HepG2 (cell line): ENCODE data around the gene PNKD. TPM values are rescaled to one million over a fixed set of nuclear protein-coding genes. Genes with fewer than 3 reads are reported as not detected.
A peak's percentile ranks its signal among the peaks of the same experiment; 100 is the strongest.

Source experiments
- CAMTA2 ChIP-seq: sonication (generic); formaldehyde crosslinking; IDR thresholded peaks from 2 replicates; pipeline ENCODE4 v1.4.0; 2020; ENCODE audit warnings: mild to moderate bottlenecking, missing genetic modification reagents, borderline replicate concordance
- CHD2 ChIP-seq: IDR thresholded peaks from 2 replicates; pipeline ENCODE4 v1.6.1; 2011; ENCODE audit warnings: low read depth, low read length, improper control_type of control experiment
- E2F5 ChIP-seq: sonication (generic); formaldehyde crosslinking; conservative IDR thresholded peaks from 2 replicates; pipeline ENCODE4 v1.4.0; 2020; ENCODE audit warnings: missing genetic modification reagents
- GATAD2A ChIP-seq: IDR thresholded peaks from 2 replicates; pipeline ENCODE4 v1.6.1; 2016
- HDAC6 ChIP-seq: fragments of 200-600 bp; sonication (generic); IDR thresholded peaks from 2 replicates; pipeline ENCODE4 v1.7.0; 2017; ENCODE audit warnings: mild to moderate bottlenecking, antibody characterized with exemption, low read length, low read depth
- MTA1 ChIP-seq: sonication (generic); formaldehyde crosslinking; IDR thresholded peaks from 2 replicates; pipeline ENCODE4 v1.4.0; 2020; ENCODE audit warnings: missing genetic modification reagents, mild to moderate bottlenecking, borderline replicate concordance
- SMAD3 ChIP-seq: sonication (generic); formaldehyde crosslinking; IDR thresholded peaks from 2 replicates; pipeline ENCODE4 v1.4.0; 2020; ENCODE audit warnings: missing genetic modification reagents
- XRCC5 ChIP-seq: fragments of 200-400 bp; formaldehyde crosslinking; optimal IDR thresholded peaks from 2 replicates; pipeline ENCODE3; 2017; ENCODE audit warnings: mild to moderate bottlenecking, low read length
- ZFYVE20 ChIP-seq: sonication (generic); formaldehyde crosslinking; IDR thresholded peaks from 2 replicates; pipeline ENCODE4 v1.8.0; 2023; ENCODE audit warnings: low read depth, mild to moderate bottlenecking, moderate library complexity, missing genetic modification reagents, borderline replicate concordance
- ZHX1 ChIP-seq: sonication (generic); formaldehyde crosslinking; IDR thresholded peaks from 2 replicates; pipeline ENCODE4 v1.8.1; 2022; ENCODE audit warnings: low read depth, mild to moderate bottlenecking, missing genetic modification reagents
- ZNF275 ChIP-seq: sonication (generic); formaldehyde crosslinking; IDR thresholded peaks from 2 replicates; pipeline ENCODE4 v1.8.0; 2022; ENCODE audit warnings: missing genetic modification reagents, mild to moderate bottlenecking, inconsistent platforms, borderline replicate concordance
- ZNF337 ChIP-seq: sonication (generic); formaldehyde crosslinking; IDR thresholded peaks from 2 replicates; pipeline ENCODE4 v1.5.1; 2020; ENCODE audit warnings: missing genetic modification reagents, low read depth, mild to moderate bottlenecking, borderline replicate concordance
- ZNF354B ChIP-seq: sonication (generic); formaldehyde crosslinking; IDR thresholded peaks from 2 replicates; pipeline ENCODE4 v1.8.0; 2022; ENCODE audit warnings: mild to moderate bottlenecking, missing genetic modification reagents
- ZNF597 ChIP-seq: sonication (generic); formaldehyde crosslinking; IDR thresholded peaks from 2 replicates; pipeline ENCODE4 v1.5.0; 2020; ENCODE audit warnings: missing genetic modification reagents
- ZNF770 ChIP-seq: sonication (generic); formaldehyde crosslinking; IDR thresholded peaks from 2 replicates; pipeline ENCODE4 v1.5.0; 2020; ENCODE audit warnings: mild to moderate bottlenecking, missing genetic modification reagents
- ZNF784 ChIP-seq: sonication (generic); formaldehyde crosslinking; IDR thresholded peaks from 2 replicates; pipeline ENCODE4 v1.5.1; 2020; ENCODE audit warnings: missing genetic modification reagents, mild to moderate bottlenecking, borderline replicate concordance
- ZSCAN22 ChIP-seq: sonication (generic); formaldehyde crosslinking; IDR thresholded peaks from 2 replicates; pipeline ENCODE4 v1.4.0; 2020; ENCODE audit warnings: mild to moderate bottlenecking, missing genetic modification reagents
- polyA plus RNA-seq, 8 experiments: library from polyadenylated mRNA; depleted of rRNA in 3 of 8; stranded (reverse) in 7 of 8; unstranded in 1 of 8; fragments of >200 nt; fragmentation: Illumina TruSeq in 4 of 8; extraction: Trizol in 4 of 8; gene quantifications; 2 replicates each; pipeline versions ENCODE4 v1.2.1 to v1.2.3, GENCODE V29; 2011 to 2016; ENCODE audit warnings: low read depth in 4 of 8, missing spikeins in 1 of 8, mixed read lengths in 1 of 8; ENCODE audit not compliant: insufficient read depth in 1 of 8
- total RNA-seq, 5 experiments: library from RNA; depleted of rRNA; stranded (reverse); fragments of >200 nt; fragmentation: Illumina TruSeq; extraction: Trizol; gene quantifications; 2 replicates each; pipeline ENCODE4 v1.2.3, GENCODE V29; 2016; ENCODE audit warnings: low read depth in 1 of 5

The PNKD gene
- total and polyA plus RNA-seq, 2 of the 13 experiments (the other 11 are each of a cell fraction or from before 2014, with no cell fraction given), result 55.9 to 80.4 TPM

- TF ChIP-seq CAMTA2 (CRISPR knock-in tag) (peak; percentile 54; the same call in 1 of the 2 replicates), ZSCAN22 (CRISPR knock-in tag) (no peak), ZNF784 (CRISPR knock-in tag) (no peak), SMAD3 (no peak; the same call in 1 of the 2 replicates), CHD2 (no peak), ZNF354B (CRISPR knock-in tag) (no peak), ZHX1 (CRISPR knock-in tag) (peak; percentile 62; the same call in 1 of the 2 replicates), GATAD2A (0 out of 2 replicates have a peak, but pooled peaks have one; percentile 44), XRCC5 (peak; percentile 71), MTA1 (CRISPR knock-in tag) (no peak; the same call in 1 of the 2 replicates), ZNF597 (CRISPR knock-in tag) (0 out of 2 replicates have a peak, but pooled peaks have one; percentile 58), E2F5 (no peak), ZNF275 (0 out of 2 replicates have a peak, but pooled peaks have one; percentile 73), HDAC6 (no peak), ZNF337 (no peak), ZFYVE20 (CRISPR knock-in tag) (0 out of 2 replicates have a peak, but pooled peaks have one; percentile 42), ZNF770 (CRISPR knock-in tag) (peak; percentile 50; the same call in 1 of the 2 replicates)
Measured at GRCh38 chr2:218322768-218323525, 52.6 kb downstream of the PNKD start (continued).
